Neural cell (in vitro differentiated cells): ENCODE measurements around the gene NREP.

Experiments
- CTCF ChIP-seq: fragments of 450-650 bp; IDR thresholded peaks from 2 replicates; pipeline ENCODE4 v1.5.1; 2014; ENCODE audit warnings: antibody characterized with exemption, mild to moderate bottlenecking, moderate library complexity; ENCODE audit not compliant: poor library complexity, severe bottlenecking
- EP300 ChIP-seq: fragments of 450-650 bp; conservative IDR thresholded peaks from 2 replicates; pipeline ENCODE4 v1.6.1; 2014; ENCODE audit warnings: antibody characterized with exemption, mild to moderate bottlenecking, moderate library complexity; ENCODE audit not compliant: poor library complexity, severe bottlenecking
- EZH2 ChIP-seq: fragments of 200-600, 300-800 bp; shearing (Covaris generic), sonication (generic); IDR thresholded peaks from 2 replicates; pipeline ENCODE4 v1.6.1; 2014; ENCODE audit warnings: antibody characterized with exemption, low read length, borderline replicate concordance, mild to moderate bottlenecking; ENCODE audit not compliant: insufficient read depth, poor library complexity, severe bottlenecking
- MXI1 ChIP-seq: fragments of 450-650 bp; conservative IDR thresholded peaks from 2 replicates; pipeline ENCODE4 v1.6.1; 2014; ENCODE audit warnings: antibody characterized with exemption, mild to moderate bottlenecking; ENCODE audit not compliant: poor library complexity, severe bottlenecking
- POLR2AphosphoS5 ChIP-seq: IDR thresholded peaks from 2 replicates; pipeline ENCODE4 v1.6.1; 2012
- RAD21 ChIP-seq: fragments of 450-650 bp; conservative IDR thresholded peaks from 2 replicates; pipeline ENCODE4 v1.6.1; 2014; ENCODE audit warnings: antibody characterized with exemption, mild to moderate bottlenecking, moderate library complexity
- REST ChIP-seq: IDR thresholded peaks from 2 replicates; pipeline ENCODE4 v1.6.1; 2012; ENCODE audit warnings: borderline replicate concordance
- SMC3 ChIP-seq: fragments of 450-650 bp; conservative IDR thresholded peaks from 2 replicates; pipeline ENCODE4 v1.6.1; 2014; ENCODE audit warnings: antibody characterized with exemption, mild to moderate bottlenecking, moderate library complexity; ENCODE audit not compliant: poor library complexity
- TAF1 ChIP-seq: IDR thresholded peaks from 2 replicates; pipeline ENCODE4 v1.6.1; 2012; ENCODE audit warnings: low read depth

GRCh38 chr5:111679611-111680010 is 77.4 kb downstream of the NREP start:
- TF ChIP-seq CTCF (no peak), RAD21 (no peak), EP300 (no peak), EZH2 (no peak), POLR2AphosphoS5 (no peak), REST (no peak), SMC3 (no peak), TAF1 (no peak), MXI1 (no peak)
